IMR-90 (cell line): ENCODE measurements around the gene ITLN2. TPM values are rescaled to one million over a fixed set of nuclear protein-coding genes. Genes with fewer than 3 reads are reported as not detected.

ENCODE experiments used
- ATAC-seq: fragments of 200-7000 bp; cut with Tn5 transposase; 2 replicates; pipeline ENCODE4 v1.9.1; 2020; ENCODE audit warnings: low read depth, mild to moderate bottlenecking, moderate library complexity
- BruUV-seq: library from RNA; stranded (reverse); fragments of 400-500 nt; replicated peaks from 2 replicates; lab custom pipeline; 2021; lab: Mats Ljungman, UMichigan
- CTCF ChIA-PET: fragments of 300-600 bp; formaldehyde crosslinking; extraction: SDS; loops from one replicate; lab custom pipeline; 2021; ENCODE audit warnings: antibody characterized with exemption; lab: Yijun Ruan, JAX
- POLR2A ChIA-PET: fragments of 300-600 bp; sonication (Branson Sonifier 250); formaldehyde crosslinking; loops from one replicate; lab custom pipeline; 2022; ENCODE audit warnings: antibody characterized with exemption; ENCODE audit not compliant: unreplicated experiment; lab: Charles Lee
- DNase-seq: peaks from one replicate; pipeline ENCODE4 v3.0.0; 2013
- H2AFZ ChIP-seq: replicated peaks from 2 replicates; pipeline ENCODE3; 2013; ENCODE audit warnings: low read length, mild to moderate bottlenecking; ENCODE audit not compliant: poor library complexity
- H2AK5ac ChIP-seq: 2 replicates; pipeline ENCODE4 v1.6.1; 2013; ENCODE audit warnings: low read depth, low read length, inconsistent platforms
- H2AK9ac ChIP-seq: replicated peaks from 2 replicates; pipeline ENCODE3; 2013; ENCODE audit warnings: mild to moderate bottlenecking, low read depth, low read length, moderate library complexity; ENCODE audit not compliant: poor library complexity
- H2BK120ac ChIP-seq: 2 replicates; pipeline ENCODE4 v1.6.1; 2013; ENCODE audit warnings: low read depth, low read length, inconsistent platforms
- H2BK15ac ChIP-seq: 3 replicates; pipeline ENCODE4 v1.6.1; 2013; ENCODE audit warnings: low read depth, low read length, inconsistent platforms
- H2BK20ac ChIP-seq: 2 replicates; pipeline ENCODE4 v1.6.1; 2013; ENCODE audit warnings: low read depth, mild to moderate bottlenecking, inconsistent platforms, low read length, moderate library complexity
- H2BK5ac ChIP-seq: 2 replicates; pipeline ENCODE4 v1.6.1; 2013; ENCODE audit warnings: mild to moderate bottlenecking, low read depth, low read length, inconsistent platforms; ENCODE audit not compliant: poor library complexity, severe bottlenecking
- H3K14ac ChIP-seq: replicated peaks from 2 replicates; pipeline ENCODE4 v1.6.1; 2013; ENCODE audit warnings: low read depth, low read length, inconsistent platforms
- H3K18ac ChIP-seq: 2 replicates; pipeline ENCODE4 v1.6.1; 2013; ENCODE audit warnings: low read depth, low read length, control low read depth
- H3K23ac ChIP-seq: 2 replicates; pipeline ENCODE4 v1.6.1; 2013; ENCODE audit warnings: low read depth, low read length, inconsistent platforms
- H3K27ac ChIP-seq: 2 replicates; pipeline ENCODE4 v1.5.1; 2013; ENCODE audit warnings: mild to moderate bottlenecking, control low read depth, low read length; ENCODE audit not compliant: insufficient read depth
- H3K27me3 ChIP-seq: 2 replicates; pipeline ENCODE4 v1.6.1; 2013; ENCODE audit warnings: low read length; ENCODE audit not compliant: control insufficient read depth, insufficient read depth
- H3K36me3 ChIP-seq: 2 replicates; pipeline ENCODE4 v1.6.1; 2013; ENCODE audit warnings: low read length, mixed read lengths; ENCODE audit not compliant: control insufficient read depth, insufficient read depth
- H3K4ac ChIP-seq: 2 replicates; pipeline ENCODE4 v1.6.1; 2013; ENCODE audit warnings: low read depth, low read length, inconsistent platforms
- H3K4me1 ChIP-seq: 2 replicates; pipeline ENCODE4 v1.6.1; 2013; ENCODE audit warnings: low read length, mixed read lengths; ENCODE audit not compliant: control insufficient read depth, insufficient read depth
- H3K4me2 ChIP-seq: 2 replicates; pipeline ENCODE4 v1.6.1; 2013; ENCODE audit warnings: low read depth, mild to moderate bottlenecking, control low read depth, low read length, moderate library complexity
- H3K4me3 ChIP-seq: 2 replicates; pipeline ENCODE4 v1.5.1; 2013; ENCODE audit warnings: low read depth, mild to moderate bottlenecking, control low read depth, low read length, moderate library complexity; ENCODE audit not compliant: insufficient read depth
- H3K56ac ChIP-seq: 2 replicates; pipeline ENCODE4 v1.6.1; 2013; ENCODE audit warnings: low read length, inconsistent platforms; ENCODE audit not compliant: insufficient read depth; ENCODE audit errors: extremely low read depth
- H3K79me1 ChIP-seq, 2 experiments: 2 replicates each; pipeline ENCODE4 v1.6.1; 2013; ENCODE audit warnings: low read length in 2 of 2, inconsistent platforms in 1 of 2, low read depth in 1 of 2
- H3K9ac ChIP-seq: 2 replicates; pipeline ENCODE4 v1.6.1; 2013; ENCODE audit warnings: low read depth, low read length, control low read depth
- H3K9me1 ChIP-seq: 2 replicates; pipeline ENCODE4 v1.6.1; 2013; ENCODE audit warnings: low read length, inconsistent platforms; ENCODE audit not compliant: insufficient read depth
- H3K9me3 ChIP-seq: 2 replicates; pipeline ENCODE4 v1.6.1; 2013; ENCODE audit warnings: low read length; ENCODE audit not compliant: control insufficient read depth, insufficient read depth
- H4K20me1 ChIP-seq: 2 replicates; pipeline ENCODE4 v1.6.1; 2013; ENCODE audit warnings: low read length, inconsistent platforms; ENCODE audit not compliant: insufficient read depth
- H4K5ac ChIP-seq: 2 replicates; pipeline ENCODE4 v1.6.1; 2013; ENCODE audit warnings: mild to moderate bottlenecking, low read depth, low read length, control low read depth
- H4K8ac ChIP-seq, 2 experiments: 2 replicates each; pipeline ENCODE4 v1.6.1; 2013; ENCODE audit warnings: low read depth in 2 of 2, low read length in 2 of 2, control low read depth in 1 of 2, inconsistent platforms in 1 of 2
- H4K91ac ChIP-seq: 2 replicates; pipeline ENCODE4 v1.6.1; 2013; ENCODE audit warnings: low read depth, low read length, inconsistent platforms; ENCODE audit not compliant: insufficient read depth
- BHLHE40 ChIP-seq: fragments of 150-350 bp; IDR thresholded peaks from 2 replicates; pipeline ENCODE4 v1.6.1; 2016; ENCODE audit warnings: mild to moderate bottlenecking, low read depth, low read length
- CEBPB ChIP-seq: IDR thresholded peaks from 2 replicates; pipeline ENCODE4 v1.6.1; 2012; ENCODE audit warnings: low read depth, low read length, improper control_type of control experiment
- CHD1 ChIP-seq: IDR thresholded peaks from 2 replicates; pipeline ENCODE4 v1.6.1; 2012; ENCODE audit warnings: low read depth, low read length, improper control_type of control experiment
- CTCF ChIP-seq: conservative IDR thresholded peaks from 2 replicates; pipeline ENCODE4 v1.5.1; 2012; ENCODE audit warnings: mild to moderate bottlenecking, low read depth, low read length, improper control_type of control experiment
- ELK1 ChIP-seq: fragments of 150-350 bp; IDR thresholded peaks from 2 replicates; pipeline ENCODE4 v1.6.1; 2016; ENCODE audit warnings: low read depth, mild to moderate bottlenecking, low read length, moderate library complexity, borderline replicate concordance
- FOS ChIP-seq: fragments of 150-350 bp; IDR thresholded peaks from 2 replicates; pipeline ENCODE4 v1.6.1; 2016; ENCODE audit warnings: low read depth, low read length
- MAFK ChIP-seq: IDR thresholded peaks from 2 replicates; pipeline ENCODE4 v1.6.1; 2012; ENCODE audit warnings: low read depth, low read length, improper control_type of control experiment
- MAZ ChIP-seq: IDR thresholded peaks from 2 replicates; pipeline ENCODE4 v1.6.1; 2012; ENCODE audit warnings: low read depth, mild to moderate bottlenecking, low read length, improper control_type of control experiment, moderate library complexity, borderline replicate concordance
- MXI1 ChIP-seq: IDR thresholded peaks from 2 replicates; pipeline ENCODE4 v1.6.1; 2012; ENCODE audit warnings: low read depth, mild to moderate bottlenecking, low read length, moderate library complexity, borderline replicate concordance
- NFE2L2 ChIP-seq: fragments of 150-350 bp; IDR thresholded peaks from 2 replicates; pipeline ENCODE4 v1.6.1; 2016; ENCODE audit warnings: low read depth, mild to moderate bottlenecking, low read length
- POLR2A ChIP-seq: IDR thresholded peaks from 2 replicates; pipeline ENCODE4 v1.6.1; 2012; ENCODE audit warnings: mild to moderate bottlenecking, low read depth, low read length
- RAD21 ChIP-seq: IDR thresholded peaks from 2 replicates; pipeline ENCODE4 v1.6.1; 2012; ENCODE audit warnings: low read length, improper control_type of control experiment
- RCOR1 ChIP-seq: IDR thresholded peaks from 2 replicates; pipeline ENCODE4 v1.6.1; 2012; ENCODE audit warnings: mild to moderate bottlenecking, low read length, improper control_type of control experiment; ENCODE audit not compliant: insufficient replicate concordance
- RFX5 ChIP-seq: IDR thresholded peaks from 2 replicates; pipeline ENCODE4 v1.8.0; 2012; ENCODE audit warnings: low read depth, mild to moderate bottlenecking, low read length, moderate library complexity
- SMC3 ChIP-seq: fragments of 150-350 bp; IDR thresholded peaks from 2 replicates; pipeline ENCODE4 v1.6.1; 2016; ENCODE audit warnings: low read depth, mild to moderate bottlenecking, antibody characterized with exemption, low read length, moderate library complexity
- WGBS, 2 experiments: methylation state at CpG; one replicate each; pipeline versions ENCODE4 v1.1.5 to v1.1.7; 2013; ENCODE audit warnings: missing lambda C conversion rate in 2 of 2; ENCODE audit not compliant: insufficient read length in 1 of 2; ENCODE audit errors: extremely low coverage in 2 of 2; 5-methylcytosine and 5-hydroxymethylcytosine counted together
- dilution Hi-C: fragments of 300-500 bp; cut with HindIII; formaldehyde crosslinking; loops from one replicate; pipeline ENCODE4 v1.14.3; 2018; ENCODE audit warnings: low sequenced_read_pairs; ENCODE audit not compliant: unreplicated experiment
- in situ Hi-C: fragments of 300-500 bp; cut with MboI; formaldehyde crosslinking; loops from 3 replicates; pipeline ENCODE4 v1.14.3; 2019; ENCODE audit warnings: low sequenced_read_pairs, inconsistent platforms, mixed read lengths
- intact Hi-C: fragments of 100-400 bp; cut with micrococcal nuclease; formaldehyde crosslinking; loops from 2 replicates; pipeline ENCODE4 v1.10.0; 2022
- polyA plus RNA-seq, 3 experiments: library from polyadenylated mRNA; depleted of rRNA; stranded (reverse); fragments of >200 nt; gene quantifications; 2 replicates each; pipeline ENCODE4 v1.2.3, GENCODE V29; 2012; ENCODE audit warnings: low replicate concordance in 1 of 3
- total RNA-seq: library from RNA; depleted of rRNA; stranded (reverse); fragments of >200 nt; gene quantifications from 2 replicates; pipeline ENCODE4 v1.2.3, GENCODE V29; 2012
- TF ChIP-seq, protein P1 (sequence below): fragments of 150-350 bp; IDR thresholded peaks from 2 replicates; pipeline ENCODE4 v1.6.1; 2017; ENCODE audit warnings: mild to moderate bottlenecking, antibody characterized with exemption, low read length, low read depth

Gene ITLN2
- total and polyA plus RNA-seq, 2 of the 4 experiments (the other 2 are of a cell fraction), result not detected

- no peaks in the 10 kb centered on the region for H3K4me1 ChIP-seq
- H2BK15ac ChIP-seq, result no peak overlapping the region
- no peaks in the 10 kb centered on the region for H3K79me1 ChIP-seq
- H3K23ac ChIP-seq, result no peak overlapping the region
- no peak overlapping the region for H2BK20ac ChIP-seq
- BruUV-seq, result no TSS peak
- WGBS, 2 experiments, result no CpG with 5 or more reads among the region's 2 CpGs
- H3K9ac ChIP-seq, result no peak overlapping the region
- DNase-seq (no peak), ATAC-seq (no peak)
- no peak overlapping the region for H3K18ac ChIP-seq
- no peak overlapping the region for H2AFZ ChIP-seq
- no peaks in the 10 kb centered on the region for H3K36me3 ChIP-seq
- H2BK120ac ChIP-seq, result no peak overlapping the region
- no peak overlapping the region for H2BK5ac ChIP-seq
- no peak overlapping the region for H2AK9ac ChIP-seq
- no peak overlapping the region for H3K56ac ChIP-seq
- no peak overlapping the region for H2AK5ac ChIP-seq
- H3K27me3 ChIP-seq, result no peaks in the 10 kb centered on the region
- TF ChIP-seq, protein P1, sequence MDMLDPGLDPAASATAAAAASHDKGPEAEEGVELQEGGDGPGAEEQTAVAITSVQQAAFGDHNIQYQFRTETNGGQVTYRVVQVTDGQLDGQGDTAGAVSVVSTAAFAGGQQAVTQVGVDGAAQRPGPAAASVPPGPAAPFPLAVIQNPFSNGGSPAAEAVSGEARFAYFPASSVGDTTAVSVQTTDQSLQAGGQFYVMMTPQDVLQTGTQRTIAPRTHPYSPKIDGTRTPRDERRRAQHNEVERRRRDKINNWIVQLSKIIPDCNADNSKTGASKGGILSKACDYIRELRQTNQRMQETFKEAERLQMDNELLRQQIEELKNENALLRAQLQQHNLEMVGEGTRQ, result no peak
- TF ChIP-seq BHLHE40, result no peak
- no peak for TF ChIP-seq SMC3
- no peak for TF ChIP-seq FOS
- no peak for TF ChIP-seq ELK1
- TF ChIP-seq RAD21, result no peak
- no peak for TF ChIP-seq RCOR1
- no peak for TF ChIP-seq MXI1
- no peak for TF ChIP-seq NFE2L2
- TF ChIP-seq MAZ, result no peak
- TF ChIP-seq CEBPB, result no peak
- no peak for TF ChIP-seq MAFK
- TF ChIP-seq CTCF, result no peak
- TF ChIP-seq CHD1, result no peak
- TF ChIP-seq POLR2A, result no peak
- no peak for TF ChIP-seq RFX5
- H4K91ac ChIP-seq, result no peak overlapping the region
- intact Hi-C loops (no loop called here), in situ Hi-C loops (no loop called here), dilution Hi-C loops (no loop called here)
- H3K14ac ChIP-seq, result no peak overlapping the region
- H4K5ac ChIP-seq, result no peak overlapping the region
- no peaks in the 10 kb centered on the region for H4K20me1 ChIP-seq
- H4K8ac ChIP-seq, result no peak overlapping the region
- ChIA-PET CTCF (no interaction called here), POLR2A (no interaction called here)
- H3K4me2 ChIP-seq, result no peak overlapping the region
- H3K4me3 ChIP-seq, result no peak overlapping the region
- no peak overlapping the region for H3K4ac ChIP-seq
- no peak overlapping the region for H3K27ac ChIP-seq
- H3K9me1 ChIP-seq, result no peaks in the 10 kb centered on the region
- no peaks in the 10 kb centered on the region for H3K9me3 ChIP-seq
Observed at GRCh38 chr1:160916666-160917065, 37.9 kb downstream of the ITLN2 start.
